Peyer's patch (tissue), 4 donors: ENCODE measurements around the gene TRAF3IP3.

Experiments
- CTCF ChIP-seq, 6 experiments: fragments of 450-650 bp in 4 of 6; fragments of 200-600 bp in 2 of 6; sonication (generic) in 1 of 6; IDR thresholded peaks; one replicate each; pipeline ENCODE4 v1.5.1; 2017 to 2019; ENCODE audit warnings: antibody characterized with exemption in 6 of 6, mild to moderate bottlenecking in 3 of 6, moderate library complexity in 1 of 6
- POLR2A ChIP-seq, 2 donors: fragments of 450-650 bp; IDR thresholded peaks; one replicate each; pipeline ENCODE4 v1.5.1; 2017; ENCODE audit warnings: antibody characterized with exemption in 2 of 2, mild to moderate bottlenecking in 2 of 2, moderate library complexity in 2 of 2

GRCh38 chr1:209741193-209741592, 14.7 kb upstream of the TRAF3IP3 start:
- TF ChIP-seq CTCF (IDR thresholded peaks at IDR 0.05) = no peak
- no peak for TF ChIP-seq POLR2A (IDR thresholded peaks at IDR 0.05)
